Astrocyte (in vitro differentiated cells and primary cell): ENCODE results near the gene STUB1. TPM values are rescaled to one million over a fixed set of nuclear protein-coding genes. Genes with fewer than 3 reads are reported as not detected.

Experiments used
- DNase-seq: peaks from one replicate; pipeline ENCODE4 v3.0.0-alpha.2; 2010; ENCODE audit warnings: low read depth
- FAIRE-seq: peaks from 2 replicates; lab custom pipeline; 2011; peaks lifted over from hg19 to GRCh38; lab: Jason Lieb, UNC
- H2AFZ ChIP-seq: 2 replicates; pipeline ENCODE4 v1.6.0; 2012; ENCODE audit warnings: low read depth, low read length, inconsistent platforms
- H3K27ac ChIP-seq: 2 replicates; pipeline ENCODE4 v1.5.1; 2011; ENCODE audit warnings: low read depth, low read length, inconsistent platforms
- H3K27me3 ChIP-seq: 2 replicates; pipeline ENCODE4 v1.6.0; 2011; ENCODE audit warnings: low read length, inconsistent platforms; ENCODE audit not compliant: insufficient read depth
- H3K36me3 ChIP-seq: 2 replicates; pipeline ENCODE4 v1.5.1; 2011; ENCODE audit warnings: low read length, inconsistent platforms; ENCODE audit not compliant: insufficient read depth
- H3K4me1 ChIP-seq: 2 replicates; pipeline ENCODE4 v1.5.1; 2011; ENCODE audit warnings: low read length, inconsistent platforms; ENCODE audit not compliant: insufficient read depth
- H3K4me2 ChIP-seq: 2 replicates; pipeline ENCODE4 v1.6.0; 2012; ENCODE audit warnings: low read length, inconsistent platforms
- H3K4me3 ChIP-seq: 2 replicates; pipeline ENCODE4 v1.5.1; 2011; ENCODE audit warnings: low read depth, mild to moderate bottlenecking, low read length, inconsistent platforms; ENCODE audit not compliant: insufficient read depth
- H3K79me2 ChIP-seq: 2 replicates; pipeline ENCODE4 v1.6.0; 2012; ENCODE audit warnings: mild to moderate bottlenecking, low read length, inconsistent platforms; ENCODE audit not compliant: insufficient read depth
- H3K9ac ChIP-seq: 2 replicates; pipeline ENCODE4 v1.6.0; 2012; ENCODE audit warnings: mild to moderate bottlenecking, low read length, inconsistent platforms
- H3K9me3 ChIP-seq: 2 replicates; pipeline ENCODE4 v1.5.1; 2012; ENCODE audit warnings: low read depth, mild to moderate bottlenecking, low read length, inconsistent platforms; ENCODE audit not compliant: insufficient read depth
- H4K20me1 ChIP-seq: 2 replicates; pipeline ENCODE4 v1.6.0; 2012; ENCODE audit warnings: low read length, inconsistent platforms; ENCODE audit not compliant: insufficient read depth
- H3K27ac Mint-ChIP-seq: one replicate; pipeline ENCODE4 v1.8.0; 2021; ENCODE audit warnings: mild to moderate bottlenecking, mixed read lengths; ENCODE audit not compliant: unreplicated experiment
- H3K27me3 Mint-ChIP-seq: one replicate; pipeline ENCODE4 v1.8.0; 2021; ENCODE audit warnings: low read depth, mixed read lengths; ENCODE audit not compliant: unreplicated experiment
- H3K36me3 Mint-ChIP-seq: one replicate; pipeline ENCODE4 v1.8.0; 2021; ENCODE audit warnings: low read depth, mixed read lengths; ENCODE audit not compliant: unreplicated experiment
- H3K4me1 Mint-ChIP-seq: one replicate; pipeline ENCODE4 v1.8.0; 2021; ENCODE audit warnings: low read depth, mixed read lengths; ENCODE audit not compliant: unreplicated experiment
- H3K4me3 Mint-ChIP-seq: one replicate; pipeline ENCODE4 v1.8.0; 2021; ENCODE audit warnings: mild to moderate bottlenecking, moderate library complexity, mixed read lengths; ENCODE audit not compliant: unreplicated experiment
- H3K9me3 Mint-ChIP-seq: one replicate; pipeline ENCODE4 v1.8.0; 2021; ENCODE audit warnings: mild to moderate bottlenecking, mixed read lengths; ENCODE audit not compliant: unreplicated experiment
- EZH2 ChIP-seq: IDR thresholded peaks from 2 replicates; pipeline ENCODE4 v1.6.1; 2012; ENCODE audit warnings: mild to moderate bottlenecking, low read length, inconsistent platforms; ENCODE audit not compliant: insufficient read depth
- total RNA-seq: library from RNA; stranded (reverse); gene quantifications from 2 replicates; pipeline ENCODE4 v1.2.1, GENCODE V29; 2021
- TF ChIP-seq, protein P1 (sequence below): IDR thresholded peaks from 2 replicates; pipeline ENCODE4 v1.5.1; 2011; ENCODE audit warnings: low read depth, mild to moderate bottlenecking, inconsistent platforms, low read length, moderate library complexity; ENCODE audit not compliant: insufficient read depth

STUB1 gene
- total RNA-seq, 1 donor from 2014 or later, result 140 TPM

DNA sequence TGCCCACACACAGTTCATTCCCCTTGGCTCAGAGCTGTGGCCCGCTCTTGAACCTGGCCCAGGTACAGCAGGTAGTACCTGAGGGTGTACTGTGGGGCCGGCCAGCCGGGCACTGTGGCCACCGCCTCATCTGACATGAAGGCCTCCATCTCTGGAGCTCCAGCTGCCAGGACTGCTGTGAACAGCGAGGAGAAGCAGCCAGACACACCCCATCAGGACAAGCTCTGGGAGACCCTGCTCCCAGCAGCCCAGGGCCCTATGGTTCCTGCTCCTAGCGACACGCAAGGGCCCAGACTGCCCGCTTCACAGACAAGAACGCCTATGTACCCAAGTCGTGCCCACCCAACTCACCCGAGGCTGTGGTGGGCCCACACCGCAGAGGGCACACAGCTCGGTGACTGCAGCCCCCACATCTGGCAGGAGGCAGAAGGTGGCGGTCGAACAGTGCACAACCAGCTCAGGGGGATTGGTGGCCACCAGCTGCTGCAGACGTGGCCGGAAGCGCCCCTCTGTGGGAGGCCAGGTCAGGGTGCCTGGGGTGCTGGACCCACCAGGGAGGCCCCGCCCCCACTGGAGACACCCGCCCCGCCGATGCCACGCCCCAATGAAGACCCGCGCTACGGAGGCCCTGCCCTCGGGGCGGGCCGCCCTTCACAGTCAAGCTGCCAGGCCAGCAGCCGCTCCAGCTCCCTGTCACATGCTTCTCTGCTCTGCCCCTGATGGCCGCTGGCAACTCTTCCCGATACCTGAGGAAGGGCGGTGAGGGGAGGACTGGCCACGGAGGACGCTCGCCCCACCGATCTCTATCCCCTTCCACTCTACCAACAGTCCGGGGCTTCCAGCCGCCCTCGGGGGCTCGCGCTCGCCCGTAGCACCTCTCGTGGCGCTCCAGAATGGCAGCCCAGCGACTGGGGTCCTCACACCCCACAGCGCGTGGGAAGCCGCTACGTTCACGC, 1.1 kb upstream of the STUB1 start:
- Histone ChIP-seq H3K36me3 (peaks cover 3% of the 10 kb centered on the region), H3K79me2 (peaks cover 37% of the 10 kb centered on the region), H3K9ac (peak overlapping the region; percentile 48), H3K4me3 (peak overlapping the region; percentile 50), H3K4me2 (peak overlapping the region; percentile 88), H4K20me1 (peaks cover 47% of the 10 kb centered on the region), H2AFZ (peak overlapping the region; percentile 83), H3K27me3 (no peaks in the 10 kb centered on the region), H3K9me3 (no peaks in the 10 kb centered on the region), H3K4me1 (peaks cover 37% of the 10 kb centered on the region), H3K27ac (no peak overlapping the region)
- DNase-seq, result peak; percentile 21
- Mint-ChIP-seq H3K27ac (no peak overlapping the region), H3K9me3 (no peaks in the 10 kb centered on the region), H3K4me1 (peaks cover 12% of the 10 kb centered on the region), H3K27me3 (no peaks in the 10 kb centered on the region), H3K36me3 (peaks cover 9% of the 10 kb centered on the region), H3K4me3 (peak overlapping the region; percentile 80)
- no peak for TF ChIP-seq EZH2
- TF ChIP-seq, protein P1, sequence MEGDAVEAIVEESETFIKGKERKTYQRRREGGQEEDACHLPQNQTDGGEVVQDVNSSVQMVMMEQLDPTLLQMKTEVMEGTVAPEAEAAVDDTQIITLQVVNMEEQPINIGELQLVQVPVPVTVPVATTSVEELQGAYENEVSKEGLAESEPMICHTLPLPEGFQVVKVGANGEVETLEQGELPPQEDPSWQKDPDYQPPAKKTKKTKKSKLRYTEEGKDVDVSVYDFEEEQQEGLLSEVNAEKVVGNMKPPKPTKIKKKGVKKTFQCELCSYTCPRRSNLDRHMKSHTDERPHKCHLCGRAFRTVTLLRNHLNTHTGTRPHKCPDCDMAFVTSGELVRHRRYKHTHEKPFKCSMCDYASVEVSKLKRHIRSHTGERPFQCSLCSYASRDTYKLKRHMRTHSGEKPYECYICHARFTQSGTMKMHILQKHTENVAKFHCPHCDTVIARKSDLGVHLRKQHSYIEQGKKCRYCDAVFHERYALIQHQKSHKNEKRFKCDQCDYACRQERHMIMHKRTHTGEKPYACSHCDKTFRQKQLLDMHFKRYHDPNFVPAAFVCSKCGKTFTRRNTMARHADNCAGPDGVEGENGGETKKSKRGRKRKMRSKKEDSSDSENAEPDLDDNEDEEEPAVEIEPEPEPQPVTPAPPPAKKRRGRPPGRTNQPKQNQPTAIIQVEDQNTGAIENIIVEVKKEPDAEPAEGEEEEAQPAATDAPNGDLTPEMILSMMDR, result no peak
- no peak for FAIRE-seq

DNA sequence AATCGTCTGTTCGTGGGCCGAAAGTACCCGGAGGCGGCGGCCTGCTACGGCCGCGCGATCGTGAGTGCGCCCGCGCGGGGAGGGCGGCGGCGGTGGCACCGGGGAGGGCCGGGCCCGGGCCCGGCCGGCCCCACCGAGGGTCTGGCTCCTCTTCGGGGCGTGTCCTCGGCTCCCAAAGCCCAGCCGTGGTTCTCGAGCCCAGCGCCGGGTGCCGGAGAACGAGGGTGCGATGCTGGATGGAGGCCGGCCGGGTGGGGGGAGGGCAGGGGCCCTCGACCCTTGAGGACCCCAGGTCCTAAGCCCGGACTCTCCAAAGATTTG, 375 bp downstream of the STUB1 start:
- H3K4me1 Mint-ChIP-seq, result peaks cover 11% of the 10 kb centered on the region
- Histone ChIP-seq H3K9me3 (no peaks in the 10 kb centered on the region), H2AFZ (peak overlapping the region; percentile 93), H3K27ac (peak overlapping the region; percentile 70), H3K4me2 (peak overlapping the region; percentile 98), H3K27me3 (no peaks in the 10 kb centered on the region), H3K9ac (peak overlapping the region; percentile 90), H3K4me3 (peak overlapping the region; percentile 78), H3K36me3 (peaks cover 3% of the 10 kb centered on the region), H4K20me1 (peaks cover 35% of the 10 kb centered on the region), H3K4me1 (peaks cover 32% of the 10 kb centered on the region), H3K79me2 (peaks cover 48% of the 10 kb centered on the region)
- peaks cover 9% of the 10 kb centered on the region for H3K36me3 Mint-ChIP-seq
- H3K27ac Mint-ChIP-seq, result no peak overlapping the region
- TF ChIP-seq, protein P1, result no peak
- no peak for TF ChIP-seq EZH2
- FAIRE-seq, result no peak
- H3K9me3 Mint-ChIP-seq, result no peaks in the 10 kb centered on the region
- H3K4me3 Mint-ChIP-seq, result peak overlapping the region; percentile 89
- no peaks in the 10 kb centered on the region for H3K27me3 Mint-ChIP-seq
- DNase-seq, result no peak
